Measurements from ENCODE around the gene PAM.
"Not testable (repeated sequence)": the region's sequence is repeated elsewhere in the genome, so short reads cannot be mapped to it uniquely, and the experiment has no call there.

The PAM gene

DNA sequence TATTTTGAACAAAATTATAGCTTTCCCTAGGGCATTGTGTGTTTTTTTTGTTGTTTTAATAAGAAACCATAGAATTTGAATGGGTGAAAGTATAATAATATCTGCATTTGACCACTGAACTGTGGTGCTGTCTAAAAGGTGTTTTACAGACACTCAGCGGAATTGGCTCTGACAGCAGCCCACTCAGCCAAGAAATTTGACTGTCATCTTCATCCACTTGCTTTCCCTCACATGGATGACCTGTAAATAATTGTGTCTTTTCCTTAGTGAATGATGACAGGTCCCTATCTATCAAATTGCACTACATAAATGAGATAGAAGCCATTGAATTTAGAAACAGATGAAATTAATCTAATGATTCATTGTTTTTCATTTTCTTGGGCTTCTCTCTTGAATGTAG lies 150.0 kb downstream of the PAM start:
- DNase-seq, result no peak

DNA sequence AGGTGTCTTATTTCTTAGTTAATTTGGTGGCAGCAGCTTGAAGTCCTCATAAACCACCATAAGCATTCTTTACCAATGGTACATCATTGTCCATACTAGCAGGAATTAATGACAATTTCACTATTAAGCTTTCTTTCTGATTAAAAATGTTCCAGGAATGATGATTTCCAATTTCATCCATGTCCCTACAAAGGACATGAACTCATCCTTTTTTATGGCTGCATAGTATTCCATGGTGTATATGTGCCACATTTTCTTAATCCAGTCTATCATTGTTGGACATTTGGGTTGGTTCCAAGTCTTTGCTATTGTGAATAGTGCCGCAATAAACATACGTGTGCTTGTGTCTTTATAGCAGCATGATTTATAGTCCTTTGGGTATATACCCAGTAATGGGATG lies 152.0 kb downstream of the PAM start:
- not testable (repeated sequence) for DNase-seq

DNA sequence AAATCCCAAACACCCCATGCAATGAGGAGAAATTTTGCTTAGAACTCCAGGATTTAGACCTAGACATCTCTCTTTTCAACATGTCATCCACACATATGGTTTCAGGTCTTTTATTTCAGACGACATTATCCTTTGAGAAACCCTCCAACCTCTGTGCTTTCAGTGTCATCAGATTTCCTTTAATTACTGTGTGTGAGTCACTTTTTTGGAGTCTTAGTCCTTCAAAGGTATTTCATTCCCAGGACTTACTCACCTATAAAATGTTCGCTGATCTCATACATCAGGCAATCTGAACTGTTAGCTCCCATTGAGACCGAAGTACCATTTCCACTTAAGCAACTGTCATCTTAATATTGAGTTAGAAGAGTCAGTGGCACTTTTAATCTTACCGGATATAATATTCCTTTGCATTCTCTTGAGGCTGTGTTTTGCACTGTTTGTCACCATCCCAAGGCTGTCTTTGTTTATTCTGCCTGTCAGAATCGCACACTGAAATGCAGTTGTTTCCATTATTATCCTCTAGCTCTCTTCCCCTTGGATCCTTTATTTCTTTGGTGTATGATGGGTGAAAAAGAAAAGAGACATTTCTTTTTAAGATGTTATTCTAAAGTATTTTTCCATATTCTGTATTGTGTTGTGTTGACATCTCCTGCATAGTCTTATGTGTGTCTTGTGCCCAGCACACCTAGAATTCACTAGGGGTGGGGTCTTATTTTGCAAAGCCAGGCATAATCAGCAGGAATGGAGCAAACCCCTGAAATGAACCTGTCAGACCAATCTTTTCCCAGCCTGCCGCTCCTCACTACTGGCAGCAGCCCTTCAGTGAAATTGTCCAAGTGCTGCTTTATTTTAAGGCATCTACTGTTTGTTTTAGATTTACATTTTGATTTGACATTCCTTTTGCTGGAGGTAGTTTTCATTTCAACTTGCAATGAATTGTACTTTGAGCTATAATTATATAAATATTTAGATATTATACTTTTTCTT lies 155.4 kb downstream of the PAM start:
- no peak for DNase-seq

- no peak for DNase-seq
These were observed 156.9 kb downstream of the PAM start for GRCh38 chr5:102911973-102912372.

DNA sequence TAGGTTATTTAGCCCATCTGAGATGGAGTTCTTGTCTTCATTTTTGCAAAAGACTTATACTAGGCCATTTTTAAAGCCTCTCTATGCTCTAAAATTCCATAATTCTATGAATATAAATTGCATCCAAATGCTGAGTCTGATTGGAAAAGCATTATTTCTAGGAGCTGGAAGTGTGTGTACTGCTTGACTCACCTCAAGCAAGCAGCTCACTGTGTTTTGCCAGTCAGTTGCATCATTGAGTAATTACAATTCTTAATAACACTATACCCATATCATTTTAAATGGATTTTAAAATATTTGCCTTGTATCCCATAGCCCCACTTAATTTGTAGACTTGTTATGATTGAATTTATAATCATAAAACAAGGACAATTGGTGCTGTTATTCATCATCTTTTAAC lies 161.0 kb downstream of the PAM start:
- no peak for DNase-seq

DNA sequence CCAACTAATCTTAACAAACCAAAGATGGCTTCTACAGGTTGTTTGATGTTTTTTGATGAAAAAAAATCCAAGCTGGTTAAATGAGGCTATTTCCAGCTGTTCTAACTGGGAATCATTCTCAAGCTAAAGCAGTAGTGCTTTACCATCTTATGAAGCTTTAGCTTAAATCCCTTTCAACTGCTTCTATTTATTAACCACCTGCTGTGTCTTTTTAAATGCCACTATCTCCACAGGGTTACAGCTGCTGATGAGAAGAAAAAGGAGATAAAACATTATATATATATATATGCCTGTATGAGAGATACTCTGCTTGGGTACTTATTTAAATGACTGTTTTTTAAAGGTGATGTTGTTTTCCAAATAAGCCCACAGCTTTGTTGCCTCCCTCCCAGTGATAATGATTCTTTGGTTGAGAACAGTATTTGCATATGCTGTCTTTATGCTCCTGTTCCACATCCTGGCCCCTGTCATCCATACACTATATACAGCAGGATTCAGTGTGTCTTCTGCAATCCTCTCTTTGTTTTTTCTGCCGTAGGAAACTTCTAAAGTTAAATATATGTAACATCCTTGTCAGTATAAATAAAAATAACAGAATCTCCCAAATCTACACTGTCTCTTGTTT lies 164.0 kb downstream of the PAM start:
- DNase-seq, result no peak

- DNase-seq, result no peak
These were observed 165.7 kb downstream of the PAM start for GRCh38 chr5:102920762-102921161.

GRCh38 chr5:102921341-102922044 lies 166.4 kb downstream of the PAM start:
- DNase-seq, result no peak

DNA sequence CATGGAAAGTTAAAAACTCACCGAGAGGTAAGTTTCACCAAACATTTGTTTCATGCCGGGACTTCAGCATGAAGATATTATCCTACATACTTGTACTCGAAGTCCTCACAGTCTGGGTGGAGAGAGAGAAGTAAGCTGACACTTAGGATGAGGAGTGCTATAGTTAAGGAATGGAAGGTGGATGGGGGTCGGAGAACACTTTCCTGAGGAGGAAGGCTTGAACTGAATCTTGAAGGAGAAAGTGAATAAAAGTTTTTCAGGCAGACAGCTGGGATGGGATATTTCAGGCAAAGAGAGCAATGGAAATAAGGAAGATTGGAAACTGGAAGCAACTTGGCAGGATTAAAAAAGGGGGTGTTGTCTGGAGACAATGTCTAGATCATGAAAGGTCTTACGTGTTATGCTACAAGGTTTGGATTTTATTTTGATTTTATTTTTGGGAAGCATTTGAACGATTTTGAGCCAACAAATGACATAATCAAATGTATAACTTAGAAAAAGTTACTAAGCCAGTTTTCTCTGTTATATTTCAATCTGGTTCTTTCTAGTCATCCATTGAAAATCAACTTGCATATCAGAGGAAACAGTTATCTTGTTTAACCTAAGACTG lies 167.1 kb downstream of the PAM start:
- no peak for DNase-seq

GRCh38 chr5:102922799-102923477 lies 167.8 kb downstream of the PAM start:
- DNase-seq, result no peak

GRCh38 chr5:102924963-102925362 lies 169.9 kb downstream of the PAM start:
- no peak for DNase-seq

DNA sequence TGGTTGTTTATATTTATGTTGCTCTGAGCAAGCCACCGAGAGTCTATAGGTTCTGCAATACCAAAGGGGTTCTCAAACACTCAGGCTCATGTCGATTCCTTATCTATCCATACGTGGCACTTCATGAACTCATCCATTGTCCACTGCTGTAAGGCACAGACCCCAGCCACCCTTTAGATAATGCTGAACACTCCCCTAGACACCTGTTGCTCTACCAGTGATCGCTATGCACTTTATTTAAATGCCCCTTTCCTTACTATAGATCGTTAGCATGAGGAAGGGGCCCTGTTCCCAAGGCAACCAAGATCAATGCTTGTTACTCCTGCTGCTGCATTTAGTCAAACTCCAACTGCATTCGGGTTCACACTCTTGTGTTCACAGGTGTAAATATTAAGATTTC lies 171.9 kb downstream of the PAM start:
- DNase-seq, result no peak

- DNase-seq, result no peak
These were observed 175.1 kb downstream of the PAM start for GRCh38 chr5:102930244-102930643.

- no peak for DNase-seq
These were observed 176.1 kb downstream of the PAM start for GRCh38 chr5:102931085-102931725.

DNA sequence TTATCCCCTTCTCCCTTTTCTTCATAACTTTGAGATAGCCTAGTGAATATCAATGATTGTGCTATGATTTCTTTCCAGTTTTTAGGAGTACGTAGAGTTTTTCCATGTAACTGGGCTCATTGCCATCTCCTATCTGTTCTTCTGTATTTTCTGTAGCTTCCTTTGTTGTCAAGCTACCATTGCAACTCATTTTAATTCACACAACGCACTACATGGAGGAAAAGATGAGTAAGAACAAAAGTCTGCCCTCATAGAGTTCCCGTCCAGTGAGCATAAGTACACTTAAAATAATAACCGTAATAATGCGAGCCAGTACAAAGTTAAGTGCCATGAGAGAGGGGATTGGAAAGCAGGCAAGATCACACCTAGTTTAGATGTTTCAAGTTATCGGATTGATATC lies 177.7 kb downstream of the PAM start:
- DNase-seq, result no peak

- DNase-seq, result no peak
These were observed 178.2 kb downstream of the PAM start for GRCh38 chr5:102933316-102933715.

DNA sequence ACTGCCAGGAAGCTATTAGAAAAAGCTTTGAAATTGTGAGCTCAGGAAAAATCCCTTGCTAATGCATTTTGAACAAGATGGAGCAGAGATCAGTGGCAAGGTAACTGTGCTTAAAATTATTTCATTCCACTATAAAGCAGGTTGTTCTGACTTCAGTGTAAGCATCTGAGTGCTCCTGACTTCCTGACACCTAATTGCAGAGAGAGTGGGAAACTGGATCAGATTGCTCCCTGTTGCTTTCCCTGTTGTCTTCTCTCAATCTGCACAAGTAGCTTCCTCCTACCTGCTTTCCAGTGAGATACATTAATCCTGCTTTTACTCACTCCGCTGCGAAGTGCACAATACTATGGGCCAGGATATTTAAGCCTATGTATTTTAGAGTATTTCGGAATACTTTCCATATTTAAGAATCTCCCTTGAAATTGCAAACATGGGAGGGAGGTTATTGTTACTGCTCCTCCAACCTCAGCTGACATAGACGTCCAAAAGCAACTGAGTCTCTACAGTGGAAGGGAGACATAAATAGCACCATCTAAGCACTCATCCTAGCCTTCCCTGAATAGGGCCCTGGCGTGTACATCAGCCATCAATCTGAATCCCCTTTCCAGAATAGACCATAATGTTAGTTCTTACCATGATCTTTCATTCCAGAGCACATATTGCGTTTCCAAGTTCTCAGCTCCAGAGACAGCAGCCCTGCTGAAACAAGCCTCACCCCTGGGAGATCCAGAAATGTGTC lies 178.8 kb downstream of the PAM start:
- DNase-seq, result no peak

DNA sequence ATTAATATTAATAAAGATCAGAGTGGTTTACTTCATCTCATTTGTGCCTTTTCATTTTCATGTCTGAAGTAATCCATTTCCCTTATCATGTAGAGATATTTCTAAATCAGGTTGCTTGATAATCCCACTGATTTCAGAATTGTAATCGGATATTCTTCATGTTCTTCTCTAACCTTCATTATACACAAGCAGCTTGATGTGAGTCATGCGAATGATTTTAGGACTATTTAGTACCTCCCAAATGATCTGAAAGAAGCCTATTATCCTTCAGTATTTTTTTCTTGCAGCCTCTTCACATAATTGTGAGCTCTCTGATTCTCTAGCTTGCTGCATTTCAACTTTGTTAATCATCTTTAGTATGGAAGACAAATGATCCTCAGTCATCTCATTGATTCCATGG lies 182.8 kb downstream of the PAM start:
- no peak for DNase-seq

DNA sequence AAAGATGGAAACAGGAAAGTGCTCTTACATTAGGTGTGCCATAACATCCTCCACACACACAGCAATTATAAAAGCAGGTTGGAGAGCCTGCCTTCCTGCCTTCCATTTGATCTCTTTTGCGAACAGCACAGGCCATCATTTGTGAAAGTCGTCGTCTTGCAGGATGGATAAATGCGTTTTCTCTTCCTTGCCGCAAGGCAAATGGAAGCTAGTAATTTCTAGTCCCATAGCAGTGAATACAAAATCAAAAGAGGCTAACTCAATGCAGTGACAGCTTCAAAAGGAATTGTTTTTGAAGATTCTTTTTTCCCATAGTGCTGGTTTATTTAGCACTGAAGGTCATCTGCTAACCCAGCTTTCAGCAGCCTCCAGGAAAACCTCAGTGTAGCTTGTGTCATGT lies 186.0 kb downstream of the PAM start:
- no peak for DNase-seq

GRCh38 chr5:102946414-102946813 lies 191.3 kb downstream of the PAM start:
- no peak for DNase-seq

- DNase-seq, result no peak
These were observed 191.9 kb downstream of the PAM start for GRCh38 chr5:102946971-102947370.

Data from NCI-H2081 treated with DMSO at 0.1 percent for 48 hours (cell line).